Stimulated activated CD8-positive, alpha-beta memory T cell treated with anti-CD3 and anti-CD28 coated beads, Interleukin-4, amount 100 ng/mL, for 1 hour (primary cell): ENCODE data around the gene ZNF470.

Experiments
- DNase-seq, 2 donors: peaks; one replicate each; pipeline ENCODE4 v3.0.0-alpha.2; 2020; ENCODE audit warnings: low read depth in 2 of 2, low spot score in 1 of 2

The ZNF470 gene

DNA sequence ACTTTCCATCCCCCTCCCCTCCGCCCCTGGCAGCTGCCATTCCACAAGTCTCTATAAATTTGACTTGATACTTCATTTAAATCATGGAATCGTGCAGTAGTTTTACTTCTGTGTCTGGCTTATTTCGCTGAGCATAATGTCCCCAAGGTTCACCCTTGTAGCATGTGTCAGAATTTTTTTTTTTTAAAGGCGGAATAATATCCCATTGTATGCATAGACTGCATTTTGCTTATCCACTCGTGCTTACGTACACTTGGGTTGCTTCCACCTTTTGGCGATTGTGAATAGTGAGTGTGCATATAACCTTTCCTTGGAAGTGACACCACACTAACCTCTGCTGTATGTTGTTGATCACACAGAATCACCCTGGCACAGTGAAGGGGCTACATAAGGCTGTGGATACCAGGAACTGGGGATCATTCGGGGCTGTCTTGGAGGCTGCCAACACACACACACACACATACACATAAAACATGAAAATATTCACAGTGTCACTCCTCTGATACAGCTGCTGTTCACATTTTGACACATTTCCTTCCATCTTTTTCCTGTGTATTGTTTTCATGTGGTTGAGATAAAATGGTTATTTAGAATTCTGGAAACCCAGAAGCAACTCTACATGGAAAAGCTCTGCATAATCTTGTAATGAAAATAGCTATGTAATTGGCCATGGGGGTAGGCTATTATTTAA lies 41.2 kb downstream of the ZNF470 start:
- DNase-seq = no peak

DNA sequence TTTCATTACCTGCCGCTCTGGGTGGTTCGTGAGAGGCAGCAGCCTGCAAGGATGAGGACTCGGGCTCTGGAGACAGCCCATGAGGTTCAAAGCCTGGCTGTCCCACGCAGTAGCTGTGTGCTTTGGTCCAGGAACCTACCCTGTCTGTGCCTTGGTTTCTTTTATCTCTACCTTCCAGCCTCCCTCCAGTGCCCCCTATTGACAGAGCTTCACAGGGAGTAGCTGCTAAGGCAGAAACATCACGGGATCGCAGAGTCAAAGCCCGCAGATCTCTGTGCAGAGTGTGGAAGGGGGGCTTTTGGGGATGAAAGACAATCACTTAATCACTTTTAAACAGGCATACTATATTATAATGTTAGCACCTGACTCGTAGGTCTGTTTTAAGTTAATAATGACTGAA lies 44.0 kb downstream of the ZNF470 start:
- no peak for DNase-seq

- no peak for DNase-seq
Observed at GRCh38 chr19:56612737-56613136, 45.5 kb downstream of the ZNF470 start.

- DNase-seq = no peak
Observed at GRCh38 chr19:56613639-56614038, 46.4 kb downstream of the ZNF470 start.

- no peak for DNase-seq
Observed at GRCh38 chr19:56617531-56617930, 50.3 kb downstream of the ZNF470 start.

GRCh38 chr19:56619121-56619520 lies 51.9 kb downstream of the ZNF470 start:
- DNase-seq = no peak

- DNase-seq = no peak
Observed at GRCh38 chr19:56622374-56622773, 55.1 kb downstream of the ZNF470 start.

DNA sequence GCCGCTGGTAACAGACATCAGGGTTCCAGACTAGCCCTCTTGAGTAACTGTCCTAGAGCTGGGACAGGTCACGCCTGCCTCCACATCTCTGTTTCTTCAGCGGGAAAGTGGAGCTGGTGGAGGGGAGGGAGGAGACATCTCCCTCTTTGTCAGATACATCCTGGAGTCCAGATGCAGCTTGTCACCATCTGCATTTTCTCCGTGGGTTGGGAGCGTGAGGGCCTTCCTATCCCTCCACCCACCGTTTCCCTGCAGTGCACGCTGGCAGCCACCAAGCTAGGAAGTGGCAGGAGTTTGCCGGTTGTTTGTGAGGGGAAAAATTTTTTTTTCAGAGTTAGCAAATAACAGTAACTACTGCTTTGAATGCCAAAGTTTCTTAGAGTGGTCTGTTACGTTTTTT lies 55.7 kb downstream of the ZNF470 start:
- no peak for DNase-seq

DNA sequence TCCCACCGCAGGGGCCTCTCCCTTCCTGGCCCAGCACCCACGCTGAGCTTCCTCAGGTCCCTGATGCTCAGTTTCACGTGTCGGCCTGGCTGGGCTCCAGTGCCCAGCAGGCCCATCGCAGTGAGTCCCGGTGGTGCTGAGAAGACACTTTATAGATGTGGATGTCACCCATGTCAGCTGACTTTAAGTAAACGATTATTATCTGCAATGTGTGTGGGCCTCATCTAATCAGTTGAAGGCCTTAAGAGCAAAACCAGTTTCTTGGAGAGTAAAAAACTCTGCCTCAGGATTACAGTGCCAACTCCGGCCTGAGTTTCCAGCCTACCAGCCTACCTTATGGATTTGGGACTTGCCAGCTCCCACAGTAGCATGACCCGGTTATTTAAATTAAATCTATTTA lies 58.4 kb downstream of the ZNF470 start:
- no peak for DNase-seq

DNA sequence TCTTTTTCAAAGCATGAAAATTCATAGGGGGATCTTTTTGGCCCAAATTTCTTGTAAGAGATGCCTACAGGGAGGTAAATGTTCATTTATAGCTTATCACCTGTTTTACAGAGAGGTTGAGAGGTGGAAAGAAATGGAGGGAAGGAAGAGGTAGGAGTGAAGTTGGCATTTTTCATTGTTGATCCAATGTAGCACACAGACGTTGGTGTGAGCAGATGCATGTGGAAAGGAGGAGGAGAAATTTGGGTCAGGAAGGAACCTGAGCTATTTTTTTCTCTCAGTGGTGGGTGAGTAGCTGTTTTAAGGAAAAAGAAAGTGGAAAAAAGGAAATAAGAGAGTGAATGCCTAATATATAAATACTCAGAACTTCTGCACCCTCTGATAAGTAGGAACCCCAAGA lies 65.8 kb downstream of the ZNF470 start:
- DNase-seq = no peak

- no peak for DNase-seq
Observed at GRCh38 chr19:56637976-56638555, 70.8 kb downstream of the ZNF470 start.
